Mammary epithelial cell (primary cell): Measurements from ENCODE around the gene PIGO.

Experiments
- EZH2 ChIP-seq: IDR thresholded peaks from 2 replicates; pipeline ENCODE4 v1.6.1; 2012; ENCODE audit warnings: low read length, inconsistent platforms, borderline replicate concordance
- TF ChIP-seq, protein P1 (sequence below), 2 donors: IDR thresholded peaks in 1 of 2; conservative IDR thresholded peaks in 1 of 2; 2 replicates each; pipeline ENCODE4 v1.5.1; 2011 to 2012; ENCODE audit warnings: inconsistent platforms in 2 of 2, low read length in 2 of 2, mild to moderate bottlenecking in 2 of 2, control low read depth in 1 of 2, low read depth in 1 of 2; ENCODE audit not compliant: insufficient read depth in 1 of 2; ENCODE audit errors: extremely low read depth in 1 of 2

DNA sequence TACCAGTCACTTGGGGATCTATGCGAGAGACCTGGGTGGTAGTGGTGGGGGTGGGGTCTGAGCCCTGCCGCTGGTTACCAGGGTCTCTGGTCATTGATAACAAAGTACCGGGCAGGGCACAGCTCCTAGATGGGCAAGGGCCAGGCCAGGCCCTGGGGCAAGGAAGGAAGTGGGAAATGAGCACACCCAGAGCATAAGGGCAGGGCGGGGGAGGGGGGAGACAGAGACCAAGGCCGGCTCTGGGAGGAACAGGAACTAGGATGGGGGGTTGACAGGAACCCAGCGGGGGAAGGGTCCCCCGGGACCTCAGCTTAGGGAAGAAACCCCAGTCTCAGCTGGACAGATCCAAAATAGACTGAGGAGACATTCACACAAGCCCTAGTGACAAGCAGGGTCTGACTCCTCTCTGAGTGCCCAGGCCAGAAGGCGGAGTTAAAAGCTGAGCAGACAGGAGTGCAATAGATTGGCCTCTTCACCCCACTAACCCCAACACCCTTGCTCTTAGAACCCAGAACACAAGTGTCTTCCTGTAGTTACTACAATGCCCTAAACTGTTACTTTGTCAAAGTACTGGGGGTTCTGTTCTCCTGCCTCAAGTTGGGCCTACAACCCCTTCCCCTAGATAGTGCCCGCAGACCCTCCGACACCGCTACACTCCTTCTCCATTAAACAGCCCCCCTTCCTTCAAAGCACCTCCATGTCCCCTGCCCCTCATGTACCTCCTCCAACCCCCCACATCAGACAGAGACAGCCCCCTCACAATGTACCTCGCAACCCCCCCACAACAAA is 18.6 kb upstream of the PIGO start:
- TF ChIP-seq, protein P1, sequence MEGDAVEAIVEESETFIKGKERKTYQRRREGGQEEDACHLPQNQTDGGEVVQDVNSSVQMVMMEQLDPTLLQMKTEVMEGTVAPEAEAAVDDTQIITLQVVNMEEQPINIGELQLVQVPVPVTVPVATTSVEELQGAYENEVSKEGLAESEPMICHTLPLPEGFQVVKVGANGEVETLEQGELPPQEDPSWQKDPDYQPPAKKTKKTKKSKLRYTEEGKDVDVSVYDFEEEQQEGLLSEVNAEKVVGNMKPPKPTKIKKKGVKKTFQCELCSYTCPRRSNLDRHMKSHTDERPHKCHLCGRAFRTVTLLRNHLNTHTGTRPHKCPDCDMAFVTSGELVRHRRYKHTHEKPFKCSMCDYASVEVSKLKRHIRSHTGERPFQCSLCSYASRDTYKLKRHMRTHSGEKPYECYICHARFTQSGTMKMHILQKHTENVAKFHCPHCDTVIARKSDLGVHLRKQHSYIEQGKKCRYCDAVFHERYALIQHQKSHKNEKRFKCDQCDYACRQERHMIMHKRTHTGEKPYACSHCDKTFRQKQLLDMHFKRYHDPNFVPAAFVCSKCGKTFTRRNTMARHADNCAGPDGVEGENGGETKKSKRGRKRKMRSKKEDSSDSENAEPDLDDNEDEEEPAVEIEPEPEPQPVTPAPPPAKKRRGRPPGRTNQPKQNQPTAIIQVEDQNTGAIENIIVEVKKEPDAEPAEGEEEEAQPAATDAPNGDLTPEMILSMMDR (conservative IDR thresholded peaks at IDR 0.05 in 1 of 2, IDR thresholded peaks at IDR 0.05 in 1 of 2; ENCODE audit: extremely low read depth in 1 of 2, insufficient read depth in 1 of 2, low read depth in 1 of 2, low read length in 2 of 2), result no peak
- no peak for TF ChIP-seq EZH2
